Measurements from ENCODE around the gene SECTM1. TPM values are rescaled to one million over a fixed set of nuclear protein-coding genes. Genes with fewer than 3 reads are reported as not detected.
A peak's percentile ranks its signal among the peaks of the same experiment; 100 is the strongest.

Gene SECTM1
- total and polyA plus RNA-seq, 9 of the 15 experiments (the other 6 are each of a cell fraction or from before 2014, with no cell fraction given) = 0.11 to 0.46 (median 0.18) TPM; not detected in 6

- TF ChIP-seq KLF6 (CRISPR knock-in tag; IDR thresholded peaks at IDR 0.05; ENCODE audit: borderline replicate concordance) (peak; percentile 61; the same call in 1 of the 2 replicates), SMAD2 (IDR thresholded peaks at IDR 0.05; ENCODE audit: low read depth, low read length) (no peak), KAT7 (CRISPR knock-in tag; IDR thresholded peaks at IDR 0.05; ENCODE audit: borderline replicate concordance) (no peak), RBM15 (IDR thresholded peaks at IDR 0.05; ENCODE audit: insufficient read depth, low read length) (no peak), NR2F6 (CRISPR knock-in tag; IDR thresholded peaks at IDR 0.05) (no peak), ELK1 (CRISPR knock-in tag; IDR thresholded peaks at IDR 0.05) (no peak), E2F3 (CRISPR knock-in tag; IDR thresholded peaks at IDR 0.05) (0 out of 2 replicates have a peak, but pooled peaks have one; percentile 23), MTA3 (IDR thresholded peaks at IDR 0.05; ENCODE audit: borderline replicate concordance) (peak; percentile 94), ZNF197 (CRISPR knock-in tag; IDR thresholded peaks at IDR 0.05; ENCODE audit: low read depth) (0 out of 2 replicates have a peak, but pooled peaks have one; percentile 83), TAL1 (IDR thresholded peaks at IDR 0.05) (peak; percentile 97), KDM1A (IDR thresholded peaks at IDR 0.05) (peak; percentile 79 to 90), FOXM1 (IDR thresholded peaks at IDR 0.05; ENCODE audit: low read depth) (peak; percentile 93), FOXM1 (CRISPR knock-in tag; IDR thresholded peaks at IDR 0.05; ENCODE audit: low read depth) (no peak), TGIF2 (CRISPR knock-in tag; IDR thresholded peaks at IDR 0.05) (no peak), PML (IDR thresholded peaks at IDR 0.05; ENCODE audit: low read length) (peak; percentile 96), SMARCC2 (IDR thresholded peaks at IDR 0.05; ENCODE audit: low read depth) (peak; percentile 96), CREM (IDR thresholded peaks at IDR 0.05; ENCODE audit: low read depth) (peak; percentile 94), GABPB2 (CRISPR knock-in tag; conservative IDR thresholded peaks at IDR 0.05) (no peak), DACH1 (IDR thresholded peaks at IDR 0.05; ENCODE audit: partially characterized antibody) (peak; percentile 73)
- TF ChIP-seq, protein P1, sequence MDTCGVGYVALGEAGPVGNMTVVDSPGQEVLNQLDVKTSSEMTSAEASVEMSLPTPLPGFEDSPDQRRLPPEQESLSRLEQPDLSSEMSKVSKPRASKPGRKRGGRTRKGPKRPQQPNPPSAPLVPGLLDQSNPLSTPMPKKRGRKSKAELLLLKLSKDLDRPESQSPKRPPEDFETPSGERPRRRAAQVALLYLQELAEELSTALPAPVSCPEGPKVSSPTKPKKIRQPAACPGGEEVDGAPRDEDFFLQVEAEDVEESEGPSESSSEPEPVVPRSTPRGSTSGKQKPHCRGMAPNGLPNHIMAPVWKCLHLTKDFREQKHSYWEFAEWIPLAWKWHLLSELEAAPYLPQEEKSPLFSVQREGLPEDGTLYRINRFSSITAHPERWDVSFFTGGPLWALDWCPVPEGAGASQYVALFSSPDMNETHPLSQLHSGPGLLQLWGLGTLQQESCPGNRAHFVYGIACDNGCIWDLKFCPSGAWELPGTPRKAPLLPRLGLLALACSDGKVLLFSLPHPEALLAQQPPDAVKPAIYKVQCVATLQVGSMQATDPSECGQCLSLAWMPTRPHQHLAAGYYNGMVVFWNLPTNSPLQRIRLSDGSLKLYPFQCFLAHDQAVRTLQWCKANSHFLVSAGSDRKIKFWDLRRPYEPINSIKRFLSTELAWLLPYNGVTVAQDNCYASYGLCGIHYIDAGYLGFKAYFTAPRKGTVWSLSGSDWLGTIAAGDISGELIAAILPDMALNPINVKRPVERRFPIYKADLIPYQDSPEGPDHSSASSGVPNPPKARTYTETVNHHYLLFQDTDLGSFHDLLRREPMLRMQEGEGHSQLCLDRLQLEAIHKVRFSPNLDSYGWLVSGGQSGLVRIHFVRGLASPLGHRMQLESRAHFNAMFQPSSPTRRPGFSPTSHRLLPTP (IDR thresholded peaks at IDR 0.05; ENCODE audit: borderline replicate concordance, extremely low read depth, insufficient read length) = no peak
- TF ChIP-seq, protein P2, sequence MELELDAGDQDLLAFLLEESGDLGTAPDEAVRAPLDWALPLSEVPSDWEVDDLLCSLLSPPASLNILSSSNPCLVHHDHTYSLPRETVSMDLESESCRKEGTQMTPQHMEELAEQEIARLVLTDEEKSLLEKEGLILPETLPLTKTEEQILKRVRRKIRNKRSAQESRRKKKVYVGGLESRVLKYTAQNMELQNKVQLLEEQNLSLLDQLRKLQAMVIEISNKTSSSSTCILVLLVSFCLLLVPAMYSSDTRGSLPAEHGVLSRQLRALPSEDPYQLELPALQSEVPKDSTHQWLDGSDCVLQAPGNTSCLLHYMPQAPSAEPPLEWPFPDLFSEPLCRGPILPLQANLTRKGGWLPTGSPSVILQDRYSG (tag; conservative IDR thresholded peaks at IDR 0.05; ENCODE audit: low read depth) = peak; percentile 93
- TF ChIP-seq, protein P3, sequence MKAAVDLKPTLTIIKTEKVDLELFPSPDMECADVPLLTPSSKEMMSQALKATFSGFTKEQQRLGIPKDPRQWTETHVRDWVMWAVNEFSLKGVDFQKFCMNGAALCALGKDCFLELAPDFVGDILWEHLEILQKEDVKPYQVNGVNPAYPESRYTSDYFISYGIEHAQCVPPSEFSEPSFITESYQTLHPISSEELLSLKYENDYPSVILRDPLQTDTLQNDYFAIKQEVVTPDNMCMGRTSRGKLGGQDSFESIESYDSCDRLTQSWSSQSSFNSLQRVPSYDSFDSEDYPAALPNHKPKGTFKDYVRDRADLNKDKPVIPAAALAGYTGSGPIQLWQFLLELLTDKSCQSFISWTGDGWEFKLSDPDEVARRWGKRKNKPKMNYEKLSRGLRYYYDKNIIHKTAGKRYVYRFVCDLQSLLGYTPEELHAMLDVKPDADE (conservative IDR thresholded peaks at IDR 0.05; ENCODE audit: control insufficient read depth, low read depth, low read length) = peak; percentile 47; the same call in 1 of the 2 replicates
Measured at GRCh38 chr17:82345151-82345976, 11.8 kb upstream of the SECTM1 start (continued).
